HG03196 (cell line): ENCODE results near the gene COL13A1.

ENCODE experiments used
- ATAC-seq: cut with Tn5 transposase; IDR thresholded peaks from one replicate; pipeline ENCODE4 v1.9.1; 2021; ENCODE audit not compliant: unreplicated experiment

Gene COL13A1

GRCh38 chr10:69939481-69939880 lies 137.8 kb downstream of the COL13A1 start:
- no peak for ATAC-seq

- no peak for ATAC-seq
These were observed 140.0 kb downstream of the COL13A1 start for GRCh38 chr10:69941730-69942129.

- no peak for ATAC-seq
These were observed 141.7 kb downstream of the COL13A1 start for GRCh38 chr10:69943292-69943820.

GRCh38 chr10:69944761-69945160 lies 143.1 kb downstream of the COL13A1 start:
- ATAC-seq, result no peak

GRCh38 chr10:69948261-69948660 lies 146.6 kb downstream of the COL13A1 start:
- ATAC-seq, result no peak

- ATAC-seq, result no peak
These were observed 148.1 kb downstream of the COL13A1 start for GRCh38 chr10:69949770-69950169.

GRCh38 chr10:69951658-69952057 lies 150.0 kb downstream of the COL13A1 start:
- no peak for ATAC-seq

GRCh38 chr10:69952069-69952800 lies 150.5 kb downstream of the COL13A1 start:
- ATAC-seq, result no peak

GRCh38 chr10:69952821-69953221 lies 151.1 kb downstream of the COL13A1 start:
- ATAC-seq, result no peak

GRCh38 chr10:69953851-69954250 lies 152.1 kb downstream of the COL13A1 start:
- no peak for ATAC-seq

GRCh38 chr10:69955211-69955805 lies 153.6 kb downstream of the COL13A1 start:
- ATAC-seq, result no peak

- ATAC-seq, result no peak
These were observed 154.4 kb downstream of the COL13A1 start for GRCh38 chr10:69955897-69956740.

GRCh38 chr10:69956741-69957230 lies 155.1 kb downstream of the COL13A1 start:
- no peak for ATAC-seq

- no peak for ATAC-seq
These were observed 155.7 kb downstream of the COL13A1 start for GRCh38 chr10:69957241-69957885.

GRCh38 chr10:69957886-69958555 lies 156.3 kb downstream of the COL13A1 start:
- no peak for ATAC-seq

- no peak for ATAC-seq
These were observed 156.8 kb downstream of the COL13A1 start for GRCh38 chr10:69958556-69958902.

GRCh38 chr10:69959911-69960310 lies 158.2 kb downstream of the COL13A1 start:
- no peak for ATAC-seq

- no peak for ATAC-seq
These were observed 158.9 kb downstream of the COL13A1 start for GRCh38 chr10:69960606-69960987.

- ATAC-seq, result no peak
These were observed 159.5 kb downstream of the COL13A1 start for GRCh38 chr10:69960988-69961880.
